Ascending aorta (tissue), 2 donors: ENCODE data around the gene TLX1. TPM values are rescaled to one million over a fixed set of nuclear protein-coding genes. Genes with fewer than 3 reads are reported as not detected.

Source experiments
- DNase-seq, 2 donors: peaks; one replicate each; pipeline ENCODE4 v3.0.0-alpha.2; 2019; ENCODE audit warnings: low spot score in 2 of 2
- H3K27ac ChIP-seq, 2 donors: fragments of 200-600 bp; sonication (generic); one replicate each; pipeline ENCODE4 v1.5.1; 2016 to 2017; ENCODE audit warnings: mild to moderate bottlenecking in 1 of 2
- H3K27me3 ChIP-seq: fragments of 200-600 bp; sonication (generic); one replicate; pipeline ENCODE4 v1.5.1; 2017
- H3K36me3 ChIP-seq, 2 donors: fragments of 200-600 bp; sonication (generic); one replicate each; pipeline ENCODE4 v1.5.1; 2016
- H3K4me1 ChIP-seq, 2 donors: fragments of 200-600 bp; sonication (generic); one replicate each; pipeline ENCODE4 v1.5.1; 2016 to 2017; ENCODE audit warnings: mild to moderate bottlenecking in 1 of 2
- H3K4me3 ChIP-seq, 2 donors: fragments of 200-600 bp; sonication (generic); one replicate each; pipeline ENCODE4 v1.5.1; 2016 to 2017; ENCODE audit warnings: mild to moderate bottlenecking in 1 of 2
- H3K9me3 ChIP-seq, 2 donors: fragments of 200-600 bp; sonication (generic); one replicate each; pipeline ENCODE4 v1.5.1; 2016
- CTCF ChIP-seq, 3 experiments: fragments of 200-600 bp in 2 of 3; fragments of 450-650 bp in 1 of 3; sonication (generic) in 2 of 3; IDR thresholded peaks; one replicate each; pipeline ENCODE4 v1.5.1; 2016 to 2019; ENCODE audit warnings: antibody characterized with exemption in 3 of 3, mild to moderate bottlenecking in 1 of 3, moderate library complexity in 1 of 3
- intact Hi-C: fragments of 100-400 bp; cut with DNase I; formaldehyde crosslinking; loops from one replicate; pipeline ENCODE4 v1.15.1; 2023
- total RNA-seq: library from RNA; depleted of rRNA; stranded (reverse); fragments of >200 nt; gene quantifications from one replicate; pipeline ENCODE4 v1.1.0, GENCODE V29; 2016

Gene TLX1
- total RNA-seq, 1 donor from 2014 or later = not detected

- H3K27ac ChIP-seq = no peak overlapping the region
- peaks cover 15 to 21% of the 10 kb centered on the region in 2 donors for H3K4me1 ChIP-seq
- no peak for DNase-seq
- intact Hi-C loops = no loop called here
- H3K36me3 ChIP-seq = no peaks in the 10 kb centered on the region
- H3K27me3 ChIP-seq = peaks cover 65% of the 10 kb centered on the region
- no peak for TF ChIP-seq CTCF (IDR thresholded peaks at IDR 0.05)
- no peak overlapping the region for H3K4me3 ChIP-seq
- H3K9me3 ChIP-seq = no peaks in the 10 kb centered on the region
These were observed 5.1 kb downstream of the TLX1 start for GRCh38 chr10:101136007-101136707.

GRCh38 chr10:101136708-101137121 lies 5.6 kb downstream of the TLX1 start:
- no peaks in the 10 kb centered on the region for H3K36me3 ChIP-seq
- H3K27ac ChIP-seq = no peak overlapping the region
- H3K27me3 ChIP-seq = peaks cover 64% of the 10 kb centered on the region
- peaks cover 10 to 15% of the 10 kb centered on the region in 2 donors for H3K4me1 ChIP-seq
- no peaks in the 10 kb centered on the region for H3K9me3 ChIP-seq
- TF ChIP-seq CTCF (IDR thresholded peaks at IDR 0.05) = no peak
- H3K4me3 ChIP-seq = no peak overlapping the region
- intact Hi-C loops = no loop called here
- DNase-seq = no peak

GRCh38 chr10:101137271-101137670 lies 6.2 kb downstream of the TLX1 start:
- no peaks in the 10 kb centered on the region for H3K9me3 ChIP-seq
- H3K4me3 ChIP-seq = no peak overlapping the region
- DNase-seq = no peak
- no peaks in the 10 kb centered on the region for H3K36me3 ChIP-seq
- no peak for TF ChIP-seq CTCF (IDR thresholded peaks at IDR 0.05)
- H3K4me1 ChIP-seq = peaks cover 6 to 10% of the 10 kb centered on the region in 2 donors
- H3K27ac ChIP-seq = no peak overlapping the region
- peaks cover 62% of the 10 kb centered on the region for H3K27me3 ChIP-seq
- intact Hi-C loops = no loop called here

DNA sequence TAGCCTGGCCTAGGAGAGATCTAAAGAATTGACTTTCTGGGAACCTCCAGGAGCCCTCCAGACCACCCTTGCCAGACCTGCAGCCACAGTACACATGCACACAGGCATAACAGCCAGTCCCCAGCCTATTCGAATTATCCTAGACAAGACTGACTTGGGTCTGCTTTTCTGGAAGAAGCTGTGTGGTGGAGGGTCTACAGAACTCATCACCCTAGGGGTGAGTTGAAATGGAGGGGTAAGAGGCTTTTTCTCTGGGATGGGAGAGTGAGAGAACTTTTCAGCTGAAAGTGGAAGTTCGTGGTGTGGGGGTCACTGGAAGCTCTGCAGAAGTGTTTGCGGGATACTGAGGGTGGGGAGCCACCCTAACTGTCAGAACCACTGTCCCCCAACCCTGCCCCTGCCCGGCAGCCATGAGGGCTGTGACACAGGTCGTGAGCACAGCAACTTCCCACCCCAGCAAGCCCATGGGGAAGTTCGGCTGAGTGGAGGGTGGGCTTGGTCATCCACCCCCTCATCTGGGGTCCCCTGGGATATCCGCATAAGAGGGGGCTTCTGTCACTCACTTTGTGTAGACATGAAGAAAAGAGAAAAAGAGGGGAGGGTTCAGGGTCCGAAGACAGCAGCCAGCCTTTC lies 7.8 kb downstream of the TLX1 start:
- intact Hi-C loops = no loop called here
- H3K36me3 ChIP-seq = no peaks in the 10 kb centered on the region
- H3K9me3 ChIP-seq = no peaks in the 10 kb centered on the region
- no peak for DNase-seq
- TF ChIP-seq CTCF (IDR thresholded peaks at IDR 0.05) = no peak
- H3K4me3 ChIP-seq = no peak overlapping the region
- H3K27me3 ChIP-seq = peaks cover 48% of the 10 kb centered on the region
- H3K4me1 ChIP-seq = peaks cover 6 to 8% of the 10 kb centered on the region in 2 donors
- no peak overlapping the region for H3K27ac ChIP-seq

DNA sequence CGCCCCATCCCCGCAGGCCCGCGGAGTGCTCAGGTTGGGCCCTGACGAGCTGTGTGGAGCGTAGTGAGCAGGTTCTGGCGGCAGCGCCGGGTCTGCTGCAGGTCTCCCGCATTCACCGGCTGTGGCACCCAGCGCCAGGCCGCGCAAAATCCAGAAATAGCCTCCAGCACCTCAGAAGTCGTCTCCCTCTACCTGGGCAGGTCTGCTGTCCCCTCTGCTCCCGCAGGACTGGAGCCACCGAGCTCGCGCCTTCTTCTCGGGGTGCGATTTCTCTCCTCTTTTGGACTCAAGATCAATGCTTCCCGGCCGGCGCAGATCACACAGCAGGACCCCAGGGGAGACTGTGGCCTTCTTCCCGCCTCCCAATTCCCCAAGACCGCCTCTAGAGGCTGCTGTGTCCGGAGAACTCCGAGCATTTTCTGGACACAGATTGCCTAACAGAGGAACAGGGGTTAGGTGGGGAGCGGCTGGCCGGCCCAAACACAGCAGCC lies 8.4 kb downstream of the TLX1 start:
- intact Hi-C loops = no loop called here

More for the DNA sequence above, 8.4 kb downstream of the TLX1 start:
- Histone ChIP-seq H3K27ac (no peak overlapping the region), H3K4me1 (peaks cover under 1 to 4% of the 10 kb centered on the region in 2 donors), H3K27me3 (peaks cover 43% of the 10 kb centered on the region), H3K9me3 (no peaks in the 10 kb centered on the region), H3K4me3 (no peak overlapping the region), H3K36me3 (no peaks in the 10 kb centered on the region)
- TF ChIP-seq CTCF (IDR thresholded peaks at IDR 0.05) = peak in 2 of 3 experiments; percentile 18 to 26
- no peak for DNase-seq
